ENCODE measurements around the gene DDA1. TPM values are rescaled to one million over a fixed set of nuclear protein-coding genes. Genes with fewer than 3 reads are reported as not detected.

The DDA1 gene
- total RNA-seq, 1 experiment from 2014 or later: 42.8 TPM

- no peak for TF ChIP-seq IRF2 (CRISPR knock-in tag; IDR thresholded peaks at IDR 0.05; ENCODE audit: borderline replicate concordance, low read depth)
- TF ChIP-seq ZBTB21 (CRISPR knock-in tag; IDR thresholded peaks at IDR 0.05; ENCODE audit: borderline replicate concordance): peak; percentile 90
- TF ChIP-seq CBFB (CRISPR knock-in tag; IDR thresholded peaks at IDR 0.05; ENCODE audit: low read depth): 0 out of 2 replicates have a peak, but pooled peaks have one; percentile 64
- peak; percentile 82 for TF ChIP-seq USF1 (CRISPR knock-in tag; IDR thresholded peaks at IDR 0.05)
- TF ChIP-seq PRRX2 (CRISPR knock-in tag; IDR thresholded peaks at IDR 0.05): 0 out of 2 replicates have a peak, but pooled peaks have one; percentile 51
- no peak for TF ChIP-seq ERG (CRISPR knock-in tag; IDR thresholded peaks at IDR 0.05)
- no peak for TF ChIP-seq HMGA2 (CRISPR knock-in tag; IDR thresholded peaks at IDR 0.05)
- peak; percentile 96; the same call in 1 of the 2 replicates for TF ChIP-seq ESRRA (CRISPR knock-in tag; IDR thresholded peaks at IDR 0.05; ENCODE audit: borderline replicate concordance)
- TF ChIP-seq E2F5 (CRISPR knock-in tag; IDR thresholded peaks at IDR 0.05): peak; percentile 84; the same call in 1 of the 2 replicates
- TF ChIP-seq ZMAT4 (CRISPR knock-in tag; IDR thresholded peaks at IDR 0.05): no peak
- TF ChIP-seq NR1H2 (CRISPR knock-in tag; IDR thresholded peaks at IDR 0.05): peak; percentile 94
- peak; percentile 96 for TF ChIP-seq TCF7 (CRISPR knock-in tag; IDR thresholded peaks at IDR 0.05; ENCODE audit: low read depth)
- peak; percentile 62; the same call in 1 of the 2 replicates for TF ChIP-seq PRDM15 (CRISPR knock-in tag; IDR thresholded peaks at IDR 0.05)
- TF ChIP-seq FOXP1 (CRISPR knock-in tag; IDR thresholded peaks at IDR 0.05; ENCODE audit: borderline replicate concordance): peak; percentile 99
- TF ChIP-seq, protein P1, sequence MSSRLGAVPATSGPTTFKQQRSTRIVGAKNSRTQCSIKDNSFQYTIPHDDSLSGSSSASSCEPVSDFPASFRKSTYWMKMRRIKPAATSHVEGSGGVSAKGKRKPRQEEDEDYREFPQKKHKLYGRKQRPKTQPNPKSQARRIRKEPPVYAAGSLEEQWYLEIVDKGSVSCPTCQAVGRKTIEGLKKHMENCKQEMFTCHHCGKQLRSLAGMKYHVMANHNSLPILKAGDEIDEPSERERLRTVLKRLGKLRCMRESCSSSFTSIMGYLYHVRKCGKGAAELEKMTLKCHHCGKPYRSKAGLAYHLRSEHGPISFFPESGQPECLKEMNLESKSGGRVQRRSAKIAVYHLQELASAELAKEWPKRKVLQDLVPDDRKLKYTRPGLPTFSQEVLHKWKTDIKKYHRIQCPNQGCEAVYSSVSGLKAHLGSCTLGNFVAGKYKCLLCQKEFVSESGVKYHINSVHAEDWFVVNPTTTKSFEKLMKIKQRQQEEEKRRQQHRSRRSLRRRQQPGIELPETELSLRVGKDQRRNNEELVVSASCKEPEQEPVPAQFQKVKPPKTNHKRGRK (CRISPR knock-in tag; IDR thresholded peaks at IDR 0.05; ENCODE audit: borderline replicate concordance): no peak
- TF ChIP-seq JAZF1 (CRISPR knock-in tag; IDR thresholded peaks at IDR 0.05): no peak
- TF ChIP-seq ZNF219 (CRISPR knock-in tag; IDR thresholded peaks at IDR 0.05; ENCODE audit: borderline replicate concordance): peak; percentile 97
- TF ChIP-seq NFATC4 (CRISPR knock-in tag; IDR thresholded peaks at IDR 0.05): no peak
- TF ChIP-seq MYBL2 (CRISPR knock-in tag; IDR thresholded peaks at IDR 0.05): peak; percentile 93
- TF ChIP-seq SP1 (CRISPR knock-in tag; conservative IDR thresholded peaks at IDR 0.05): peak; percentile 53
- peak; percentile 97 for TF ChIP-seq ZNF138 (CRISPR knock-in tag; conservative IDR thresholded peaks at IDR 0.05)
- no peak for TF ChIP-seq FOXJ3 (CRISPR knock-in tag; IDR thresholded peaks at IDR 0.05; ENCODE audit: borderline replicate concordance)
- no peak for TF ChIP-seq ZSCAN18 (CRISPR knock-in tag; IDR thresholded peaks at IDR 0.05)
- no peak for TF ChIP-seq OVOL2 (CRISPR knock-in tag; IDR thresholded peaks at IDR 0.05; ENCODE audit: borderline replicate concordance)
- TF ChIP-seq ZBTB43 (CRISPR knock-in tag; IDR thresholded peaks at IDR 0.05): peak; percentile 77
- TF ChIP-seq, protein P2, sequence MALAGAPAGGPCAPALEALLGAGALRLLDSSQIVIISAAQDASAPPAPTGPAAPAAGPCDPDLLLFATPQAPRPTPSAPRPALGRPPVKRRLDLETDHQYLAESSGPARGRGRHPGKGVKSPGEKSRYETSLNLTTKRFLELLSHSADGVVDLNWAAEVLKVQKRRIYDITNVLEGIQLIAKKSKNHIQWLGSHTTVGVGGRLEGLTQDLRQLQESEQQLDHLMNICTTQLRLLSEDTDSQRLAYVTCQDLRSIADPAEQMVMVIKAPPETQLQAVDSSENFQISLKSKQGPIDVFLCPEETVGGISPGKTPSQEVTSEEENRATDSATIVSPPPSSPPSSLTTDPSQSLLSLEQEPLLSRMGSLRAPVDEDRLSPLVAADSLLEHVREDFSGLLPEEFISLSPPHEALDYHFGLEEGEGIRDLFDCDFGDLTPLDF (CRISPR knock-in tag; IDR thresholded peaks at IDR 0.05): peak; percentile 89
- TF ChIP-seq ZNF416 (CRISPR knock-in tag; IDR thresholded peaks at IDR 0.05): no peak
These were observed 26.8 kb upstream of the DDA1 start (continued) for GRCh38 chr19:17282488-17283125.
